ENCODE data around the gene TRPM8.

The TRPM8 gene

DNA sequence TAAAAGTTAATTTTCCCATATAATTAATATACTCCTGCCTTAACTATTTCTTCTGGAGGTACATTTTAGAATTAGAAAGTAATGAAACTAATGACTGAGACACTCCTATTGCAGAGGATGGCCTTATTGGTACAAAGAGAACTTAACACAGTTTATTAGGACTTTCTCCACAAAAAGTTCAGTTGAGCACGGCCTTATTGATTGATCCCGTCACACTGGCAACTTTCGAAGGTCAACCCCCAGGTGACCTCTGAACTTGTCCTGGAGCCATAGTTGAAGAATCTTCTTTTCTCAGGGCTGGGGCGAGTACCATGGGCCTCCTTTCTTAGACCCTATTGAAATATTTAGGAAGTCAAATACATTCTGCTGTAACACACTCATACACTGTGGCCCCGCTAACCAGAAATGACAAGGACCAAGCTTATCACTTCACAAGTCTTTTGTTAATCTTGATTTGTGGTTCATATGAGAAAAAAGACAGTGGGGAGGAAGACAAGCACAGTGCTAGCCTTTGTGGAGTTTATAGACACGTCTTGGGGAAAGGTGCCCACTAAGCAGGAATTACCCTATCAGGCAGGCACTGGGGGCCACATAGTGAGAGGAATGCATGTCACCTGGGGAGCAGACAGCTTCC is 144.6 kb downstream of the TRPM8 start:
- no peak for TF ChIP-seq SUZ12 (IDR thresholded peaks at IDR 0.05; ENCODE audit: extremely low read depth, insufficient read depth, insufficient read length)
- no peak for TF ChIP-seq YY1 (IDR thresholded peaks at IDR 0.05; ENCODE audit: insufficient read depth, insufficient read length)
- TF ChIP-seq ZNF274 (IDR thresholded peaks at IDR 0.05; ENCODE audit: low read depth, low read length) = no peak
- H3K4me3 ChIP-seq (ENCODE audit: insufficient read length, low read depth) = no peak overlapping the region
- H3K27me3 ChIP-seq (ENCODE audit: insufficient read depth, insufficient read length) = no peaks in the 10 kb centered on the region
- no peak overlapping the region for H3K9ac ChIP-seq (ENCODE audit: insufficient read length, low read depth)
- no peaks in the 10 kb centered on the region for H3K9me3 ChIP-seq (ENCODE audit: insufficient read depth, low read length)
- no peaks in the 10 kb centered on the region for H3K36me3 ChIP-seq (ENCODE audit: insufficient read depth, insufficient read length, low read length)
- no peak for DNase-seq (ENCODE audit: low read depth, low spot score)
- no peaks in the 10 kb centered on the region for H3K4me1 ChIP-seq (ENCODE audit: insufficient read depth, insufficient read length)

DNA sequence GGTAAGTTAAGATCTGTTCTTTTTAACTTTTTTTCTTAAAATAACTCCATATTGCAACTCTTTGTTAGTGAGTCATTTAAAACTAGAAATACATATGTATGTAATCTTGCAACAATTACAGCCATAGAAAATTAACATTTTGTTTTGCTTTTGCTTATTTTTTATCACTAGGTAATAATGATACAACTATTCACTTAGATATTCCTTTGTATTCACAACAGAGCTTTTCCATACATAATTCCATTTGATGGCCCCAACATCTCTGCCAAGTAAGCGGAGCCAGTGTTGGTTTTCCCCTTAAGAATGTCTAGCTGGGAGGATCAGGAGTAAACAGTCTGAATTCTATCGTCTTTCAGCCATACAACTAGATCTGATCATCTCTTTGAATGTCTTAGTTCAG is 149.4 kb downstream of the TRPM8 start:
- TF ChIP-seq YY1 (IDR thresholded peaks at IDR 0.05; ENCODE audit: insufficient read depth, insufficient read length) (no peak), SUZ12 (IDR thresholded peaks at IDR 0.05; ENCODE audit: extremely low read depth, insufficient read depth, insufficient read length) (no peak), ZNF274 (IDR thresholded peaks at IDR 0.05; ENCODE audit: low read depth, low read length) (no peak)
- no peaks in the 10 kb centered on the region for H3K36me3 ChIP-seq (ENCODE audit: insufficient read depth, insufficient read length, low read length)
- H3K4me3 ChIP-seq (ENCODE audit: insufficient read length, low read depth) = no peak overlapping the region
- no peak overlapping the region for H3K9ac ChIP-seq (ENCODE audit: insufficient read length, low read depth)
- DNase-seq (ENCODE audit: low read depth, low spot score) = no peak
- H3K9me3 ChIP-seq (ENCODE audit: insufficient read depth, low read length) = peaks cover 10% of the 10 kb centered on the region; the same call in 1 of the 2 replicates
- no peaks in the 10 kb centered on the region for H3K27me3 ChIP-seq (ENCODE audit: insufficient read depth, insufficient read length)
- H3K4me1 ChIP-seq (ENCODE audit: insufficient read depth, insufficient read length) = no peaks in the 10 kb centered on the region

Measured in NT2/D1 (cell line).